WTC11 (cell line): Measurements from ENCODE around the gene ITK. TPM values are rescaled to one million over a fixed set of nuclear protein-coding genes. Genes with fewer than 3 reads are reported as not detected.
A peak's percentile ranks its signal among the peaks of the same experiment; 100 is the strongest.

Experiments used
- ATAC-seq: fragments of 200-7000 bp; cut with Tn5 transposase; 2 replicates; pipeline ENCODE4 v1.10.0; 2021; ENCODE audit warnings: mild to moderate bottlenecking, moderate library complexity
- CTCF ChIA-PET: fragments of 300-600 bp; sonication (Branson Sonifier 250); formaldehyde crosslinking; loops from one replicate; lab custom pipeline; 2021; ENCODE audit warnings: antibody characterized with exemption; lab: Charles Lee
- POLR2A ChIA-PET: fragments of 350-600 bp; sonication (Branson Sonifier 250); formaldehyde crosslinking; loops from one replicate; lab custom pipeline; 2021; ENCODE audit warnings: antibody characterized with exemption; lab: Charles Lee
- DNase-seq: peaks from one replicate; pipeline ENCODE4 v3.0.0; 2021; ENCODE audit warnings: low spot score
- H3K27ac Mint-ChIP-seq: 2 replicates; pipeline ENCODE4 v1.8.0; 2021; ENCODE audit warnings: mixed read lengths
- H3K27me3 Mint-ChIP-seq: 2 replicates; pipeline ENCODE4 v1.8.0; 2021; ENCODE audit warnings: low read depth, mild to moderate bottlenecking, moderate library complexity, mixed read lengths
- H3K36me3 Mint-ChIP-seq: 2 replicates; pipeline ENCODE4 v1.8.0; 2021; ENCODE audit warnings: mixed read lengths
- H3K4me1 Mint-ChIP-seq: 2 replicates; pipeline ENCODE4 v1.8.0; 2022; ENCODE audit warnings: mixed read lengths
- H3K4me3 Mint-ChIP-seq: 2 replicates; pipeline ENCODE4 v1.8.0; 2021; ENCODE audit warnings: mild to moderate bottlenecking, moderate library complexity, mixed read lengths
- H3K9me3 Mint-ChIP-seq: 2 replicates; pipeline ENCODE4 v1.8.0; 2021; ENCODE audit warnings: mixed read lengths
- CTCF ChIP-seq: fragments of 200-600 bp; IDR thresholded peaks from 2 replicates; pipeline ENCODE4 v1.8.0; 2022; ENCODE audit warnings: antibody characterized with exemption
- GABPB1 ChIP-seq: sonication (generic); formaldehyde crosslinking; IDR thresholded peaks from 2 replicates; pipeline ENCODE4 v1.8.1; 2023; ENCODE audit warnings: mild to moderate bottlenecking, missing genetic modification reagents
- IRF1 ChIP-seq: sonication (generic); formaldehyde crosslinking; IDR thresholded peaks from 2 replicates; pipeline ENCODE4 v1.8.0; 2023; ENCODE audit warnings: missing genetic modification reagents
- SMAD3 ChIP-seq: sonication (generic); formaldehyde crosslinking; IDR thresholded peaks from 2 replicates; pipeline ENCODE4 v1.8.0; 2022; ENCODE audit warnings: missing genetic modification reagents, mild to moderate bottlenecking, borderline replicate concordance
- STAT6 ChIP-seq: sonication (generic); formaldehyde crosslinking; conservative IDR thresholded peaks from 2 replicates; pipeline ENCODE4 v1.8.1; 2023; ENCODE audit warnings: mild to moderate bottlenecking, low read depth, missing genetic modification reagents, moderate library complexity
- TP53 ChIP-seq: sonication (generic); formaldehyde crosslinking; IDR thresholded peaks from 2 replicates; pipeline ENCODE4 v1.8.1; 2023; ENCODE audit warnings: mild to moderate bottlenecking, missing genetic modification reagents
- total RNA-seq: library from RNA; stranded (reverse); gene quantifications from 3 replicates; pipeline ENCODE4 v1.2.3, GENCODE V29; 2021

Gene ITK
- total RNA-seq, 1 experiment from 2014 or later, result 0.52 TPM

- H3K27me3 Mint-ChIP-seq, result no peaks in the 10 kb centered on the region
- DNase-seq (peak; percentile 85), ATAC-seq (peak; percentile 99)
- no peaks in the 10 kb centered on the region for H3K9me3 Mint-ChIP-seq
- H3K4me1 Mint-ChIP-seq, result no peaks in the 10 kb centered on the region
- TF ChIP-seq GABPB1 (no peak), IRF1 (no peak), STAT6 (CRISPR knock-in tag) (no peak), CTCF (peak; percentile 65), TP53 (CRISPR knock-in tag) (no peak), SMAD3 (CRISPR knock-in tag) (no peak)
- POLR2A ChIA-PET, result interaction anchor here (1.0 kb wide), 1 partner anchor 46 kb away, joined by 3 read pairs; no protein-coding TSS in a partner anchor
- H3K4me3 Mint-ChIP-seq, result no peak overlapping the region
- CTCF ChIA-PET, result interaction anchor here (0.5 to 2.2 kb wide), 46 partner anchors 9 to 557 kb away, joined by 3 to 26 read pairs (median 4); partner anchors contain the start of genes CYFIP2 and MED7
- peaks cover 16% of the 10 kb centered on the region for H3K36me3 Mint-ChIP-seq
- no peak overlapping the region for H3K27ac Mint-ChIP-seq
These were observed 123.2 kb downstream of the ITK start for GRCh38 chr5:157303667-157304327.

Other genes with a start within 250 kb of the ITK start
- gene TIMD4, start 217.6 kb upstream of the ITK start, total RNA-seq, result 0.13 TPM in 1 of 3 replicates, not detected in the others
- not detected in 3 replicates for gene HAVCR1, start 121.7 kb upstream of the ITK start, total RNA-seq
- 0.21 to 0.33 TPM (median 0.25 TPM) in 3 replicates for gene HAVCR2, start 71.8 kb upstream of the ITK start, total RNA-seq
- 11.1 to 11.4 TPM (median 11.2 TPM) in 3 replicates for gene MED7, start 38.0 kb upstream of the ITK start, total RNA-seq
- not detected in 3 replicates for gene GARIN3, start 14.6 kb upstream of the ITK start, total RNA-seq
- 95.3 to 102 TPM (median 101 TPM) in 3 replicates for gene CYFIP2, start 85.3 kb downstream of the ITK start, total RNA-seq